Activated T-helper 2 cell treated with anti-CD3 and anti-CD28 coated beads, Interferon-gamma antibody, Interleukin-2, Interleukin-4, amounts not matched to agents 10 μg/mL and 5 μg/mL and 100 μg/mL, durations not matched to agents 14 hours and 24 hours and 36 hours (primary cell): Measurements from ENCODE around the gene PMP22. TPM values are rescaled to one million over a fixed set of nuclear protein-coding genes. Genes with fewer than 3 reads are reported as not detected.
"Not testable (repeated sequence)": the region's sequence is repeated elsewhere in the genome, so short reads cannot be mapped to it uniquely, and the experiment has no call there.

Source experiments
- DNase-seq: peaks from one replicate; pipeline ENCODE4 v3.0.0; 2021; ENCODE audit warnings: low spot score
- H3K27ac Mint-ChIP-seq: one replicate; pipeline ENCODE4 v1.8.0; 2021; ENCODE audit warnings: mixed read lengths
- H3K27me3 Mint-ChIP-seq: one replicate; pipeline ENCODE4 v1.8.0; 2021; ENCODE audit warnings: low read depth, mixed read lengths
- H3K36me3 Mint-ChIP-seq: one replicate; pipeline ENCODE4 v1.8.0; 2021; ENCODE audit warnings: low read depth, mixed read lengths
- H3K4me1 Mint-ChIP-seq: one replicate; pipeline ENCODE4 v1.8.0; 2021; ENCODE audit warnings: low read depth, mixed read lengths
- H3K4me3 Mint-ChIP-seq: one replicate; pipeline ENCODE4 v1.8.0; 2021; ENCODE audit warnings: low read depth, mild to moderate bottlenecking, moderate library complexity, mixed read lengths
- H3K9me3 Mint-ChIP-seq: one replicate; pipeline ENCODE4 v1.8.0; 2021; ENCODE audit warnings: mixed read lengths
- intact Hi-C: fragments of 100-400 bp; cut with micrococcal nuclease; formaldehyde crosslinking; loops from one replicate; pipeline ENCODE4 v1.15.1; 2023
- total RNA-seq: library from RNA; stranded (reverse); gene quantifications from 2 replicates; pipeline ENCODE4 v1.2.3, GENCODE V29; 2022

PMP22 gene
- total RNA-seq, 1 donor from 2014 or later = 1.6 TPM

DNA sequence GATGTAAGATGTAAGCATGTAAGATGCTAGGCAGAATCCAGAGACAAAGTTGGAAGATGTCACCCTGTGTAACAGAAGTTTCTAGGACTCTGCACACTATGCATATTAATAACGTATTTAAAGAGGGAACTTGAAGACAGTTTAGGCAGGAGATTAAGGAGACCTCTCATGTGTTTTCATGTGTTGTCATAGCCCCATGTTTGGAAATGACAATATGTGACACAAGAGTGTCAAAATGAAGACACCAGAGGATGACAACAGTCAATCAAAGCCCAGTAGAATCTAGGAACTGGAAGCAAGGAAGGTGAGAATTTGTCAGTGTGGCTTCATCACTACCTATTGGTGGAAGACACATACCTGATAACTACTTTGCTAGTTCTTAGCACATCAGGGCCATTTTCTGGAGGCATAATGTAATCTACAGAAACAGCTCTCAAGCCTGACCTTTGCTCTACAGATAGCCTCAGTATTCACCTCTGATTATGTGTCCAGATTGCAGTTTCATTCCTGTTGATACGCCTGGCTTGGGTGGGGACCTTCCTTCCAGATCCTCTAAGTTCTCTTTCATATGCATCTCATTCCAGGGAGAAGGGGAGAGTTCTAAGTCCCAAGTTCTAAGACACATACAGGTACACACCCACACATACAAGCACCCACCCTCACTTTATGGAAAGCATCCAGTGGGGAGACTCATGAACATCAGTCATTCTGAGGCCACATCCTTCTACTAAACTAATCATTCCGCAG, 26.3 kb downstream of the PMP22 start:
- Mint-ChIP-seq H3K4me1 (peaks cover 10% of the 10 kb centered on the region), H3K27me3 (peaks cover 11% of the 10 kb centered on the region), H3K27ac (no peak overlapping the region), H3K4me3 (no peak overlapping the region), H3K36me3 (no peaks in the 10 kb centered on the region), H3K9me3 (no peaks in the 10 kb centered on the region)
- intact Hi-C loops = no loop called here
- no peak for DNase-seq

GRCh38 chr17:15238057-15238456, 27.1 kb downstream of the PMP22 start:
- no peak overlapping the region for H3K4me3 Mint-ChIP-seq
- H3K27ac Mint-ChIP-seq = no peak overlapping the region
- no peaks in the 10 kb centered on the region for H3K9me3 Mint-ChIP-seq
- H3K36me3 Mint-ChIP-seq = no peaks in the 10 kb centered on the region
- peaks cover 11% of the 10 kb centered on the region for H3K27me3 Mint-ChIP-seq
- intact Hi-C loops = no loop called here
- no peak for DNase-seq
- H3K4me1 Mint-ChIP-seq = peaks cover 10% of the 10 kb centered on the region

DNA sequence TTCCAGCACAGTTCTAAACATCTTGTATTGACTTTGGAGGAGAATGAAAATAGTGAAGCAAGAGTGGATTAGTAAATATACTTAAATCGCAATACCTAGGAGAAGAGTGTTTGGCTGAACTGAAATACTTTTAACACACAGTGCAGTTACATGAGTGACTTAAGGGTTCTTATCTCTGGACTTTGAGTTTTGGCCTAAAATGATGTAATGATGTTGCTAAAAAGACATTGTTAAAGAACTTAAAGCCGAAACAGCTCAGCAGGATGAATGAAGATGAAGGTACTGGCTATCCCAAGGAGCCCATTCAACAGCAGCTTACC, 28.1 kb downstream of the PMP22 start:
- intact Hi-C loops = no loop called here
- Mint-ChIP-seq H3K4me1 (peaks cover 10% of the 10 kb centered on the region), H3K9me3 (no peaks in the 10 kb centered on the region), H3K36me3 (no peaks in the 10 kb centered on the region), H3K27ac (no peak overlapping the region), H3K27me3 (peaks cover 11% of the 10 kb centered on the region), H3K4me3 (no peak overlapping the region)
- no peak for DNase-seq

GRCh38 chr17:15236281-15237105, 28.6 kb downstream of the PMP22 start:
- H3K36me3 Mint-ChIP-seq = no peaks in the 10 kb centered on the region
- intact Hi-C loops = no loop called here
- H3K4me3 Mint-ChIP-seq = no peak overlapping the region
- peaks cover 8% of the 10 kb centered on the region for H3K27me3 Mint-ChIP-seq
- DNase-seq = no peak
- H3K4me1 Mint-ChIP-seq = peaks cover 10% of the 10 kb centered on the region
- H3K9me3 Mint-ChIP-seq = no peaks in the 10 kb centered on the region
- H3K27ac Mint-ChIP-seq = no peak overlapping the region

- Mint-ChIP-seq H3K4me3 (no peak overlapping the region), H3K27me3 (peaks cover 4% of the 10 kb centered on the region), H3K36me3 (no peaks in the 10 kb centered on the region), H3K9me3 (no peaks in the 10 kb centered on the region), H3K4me1 (peaks cover 10% of the 10 kb centered on the region), H3K27ac (no peak overlapping the region)
- DNase-seq = no peak
- intact Hi-C loops = no loop called here
Measured at GRCh38 chr17:15233971-15234370, 31.2 kb downstream of the PMP22 start.

DNA sequence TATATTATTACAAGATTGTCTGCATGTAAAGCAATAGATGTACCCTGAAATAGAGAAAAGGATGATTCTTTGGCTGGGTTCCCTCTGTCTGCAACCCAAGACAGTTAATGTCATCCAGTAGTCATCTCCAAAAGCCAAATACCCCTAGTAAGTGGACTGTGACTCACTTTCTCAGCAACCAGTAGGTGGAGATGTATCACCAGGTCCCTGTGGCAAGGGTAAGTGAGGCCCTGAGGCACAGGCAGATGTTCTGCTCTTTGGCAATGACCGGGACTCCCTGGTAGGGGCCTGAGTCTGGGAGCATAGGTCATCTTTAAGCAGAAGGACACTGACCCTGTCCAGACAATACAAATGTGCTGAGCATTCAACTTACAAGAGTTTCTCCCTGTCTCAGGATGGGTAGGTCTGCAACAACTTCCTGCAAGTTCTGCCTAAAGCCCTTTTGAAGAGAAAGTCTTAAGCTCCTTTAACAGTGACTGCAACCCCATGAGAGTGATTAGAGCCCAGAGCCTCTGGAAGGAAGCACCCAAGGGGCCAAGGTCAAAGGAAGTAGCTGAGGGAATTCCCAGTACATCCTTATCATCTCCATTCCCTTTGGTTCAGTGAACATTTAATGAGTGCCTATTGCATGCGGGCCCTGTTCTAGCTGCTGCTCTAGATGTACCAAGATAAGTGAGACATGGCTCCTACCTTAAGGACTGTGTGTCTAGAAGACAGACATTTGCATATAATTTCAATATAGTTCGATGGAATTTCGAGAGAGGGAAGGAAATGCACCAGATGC, 31.9 kb downstream of the PMP22 start:
- Mint-ChIP-seq H3K4me1 (peaks cover 10% of the 10 kb centered on the region), H3K27me3 (peaks cover under 1% of the 10 kb centered on the region), H3K9me3 (no peaks in the 10 kb centered on the region), H3K36me3 (no peaks in the 10 kb centered on the region), H3K4me3 (no peak overlapping the region), H3K27ac (no peak overlapping the region)
- DNase-seq = no peak
- intact Hi-C loops = no loop called here

DNA sequence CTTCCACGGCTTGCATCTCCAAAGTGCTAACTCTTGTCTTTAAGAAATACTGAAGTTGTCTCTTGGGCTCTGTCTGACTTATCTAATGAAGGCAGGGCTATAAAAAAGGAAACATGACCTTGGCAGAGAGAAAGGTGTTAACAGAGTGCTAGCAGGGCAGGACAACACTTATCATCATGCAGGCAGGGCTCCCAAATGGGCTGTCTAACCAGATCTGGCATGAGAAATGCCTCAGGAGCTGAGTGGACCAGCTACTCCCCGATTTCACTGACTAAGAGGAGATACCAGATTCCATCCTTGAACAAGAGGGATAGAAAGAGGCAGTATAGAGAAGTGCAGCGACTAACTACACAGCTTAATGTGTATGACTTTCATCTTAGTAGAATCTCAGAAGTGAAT, 32.6 kb downstream of the PMP22 start:
- H3K27me3 Mint-ChIP-seq = no peaks in the 10 kb centered on the region

GRCh38 chr17:15231851-15232516, 33.1 kb downstream of the PMP22 start:
- intact Hi-C loops = no loop called here
- DNase-seq = no peak
- H3K27ac Mint-ChIP-seq = no peak overlapping the region
- peaks cover 10% of the 10 kb centered on the region for H3K4me1 Mint-ChIP-seq
- peaks cover 2% of the 10 kb centered on the region for H3K27me3 Mint-ChIP-seq
- no peak overlapping the region for H3K4me3 Mint-ChIP-seq
- H3K36me3 Mint-ChIP-seq = no peaks in the 10 kb centered on the region
- H3K9me3 Mint-ChIP-seq = no peaks in the 10 kb centered on the region

More for the DNA sequence above, 32.6 kb downstream of the PMP22 start:
- H3K4me3 Mint-ChIP-seq = no peak overlapping the region
- H3K27ac Mint-ChIP-seq = no peak overlapping the region
- no peaks in the 10 kb centered on the region for H3K36me3 Mint-ChIP-seq
- intact Hi-C loops = no loop called here
- H3K9me3 Mint-ChIP-seq = no peaks in the 10 kb centered on the region
- DNase-seq = no peak
- H3K4me1 Mint-ChIP-seq = peaks cover 10% of the 10 kb centered on the region

GRCh38 chr17:15230866-15231265, 34.3 kb downstream of the PMP22 start:
- no peak overlapping the region for H3K4me3 Mint-ChIP-seq
- no peaks in the 10 kb centered on the region for H3K9me3 Mint-ChIP-seq
- no peak overlapping the region for H3K27ac Mint-ChIP-seq
- intact Hi-C loops = no loop called here
- DNase-seq = no peak
- no peaks in the 10 kb centered on the region for H3K36me3 Mint-ChIP-seq
- no peaks in the 10 kb centered on the region for H3K4me1 Mint-ChIP-seq
- peaks cover 3% of the 10 kb centered on the region for H3K27me3 Mint-ChIP-seq

DNA sequence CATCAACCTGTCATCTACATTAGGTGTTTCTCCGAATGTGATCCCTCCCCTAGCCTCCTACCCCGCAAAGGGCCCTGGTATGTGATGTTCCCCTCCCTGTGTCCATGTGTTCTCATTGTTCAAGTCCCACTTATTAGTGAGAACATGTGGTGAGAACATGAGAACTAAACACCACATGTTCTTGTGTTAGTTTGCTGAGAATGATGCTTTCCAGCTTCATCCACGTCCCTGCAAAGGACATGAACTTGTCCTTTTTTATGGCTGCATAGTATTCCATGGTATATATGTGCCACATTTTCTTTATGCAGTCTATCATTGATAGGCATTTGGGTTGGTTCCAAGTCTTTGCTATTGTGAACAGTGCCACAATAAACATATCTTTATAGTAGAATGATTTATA, 43.3 kb downstream of the PMP22 start:
- H3K27me3 Mint-ChIP-seq, H3K4me1 Mint-ChIP-seq, H3K27ac Mint-ChIP-seq, DNase-seq, H3K4me3 Mint-ChIP-seq, H3K36me3 Mint-ChIP-seq, H3K9me3 Mint-ChIP-seq, intact Hi-C loops: not testable (repeated sequence)

DNA sequence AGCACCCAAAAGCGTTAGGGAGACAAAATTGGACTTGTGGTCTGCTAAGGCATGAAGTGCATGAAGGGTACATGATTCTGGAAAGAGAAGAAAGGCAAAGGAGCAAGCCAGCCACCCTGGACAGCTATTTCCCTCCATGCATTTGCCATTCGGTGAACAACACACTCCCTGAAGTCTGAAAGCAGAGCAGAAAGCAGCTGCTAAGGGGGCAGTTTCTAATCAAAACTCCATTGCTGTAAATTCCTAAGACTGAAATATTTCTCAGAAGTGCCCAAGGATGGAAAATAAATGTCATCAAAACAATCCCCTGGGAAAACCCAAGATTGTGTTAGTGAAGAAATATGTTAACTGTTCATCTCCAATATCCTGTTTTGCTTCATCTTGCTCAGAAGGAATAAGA, 44.3 kb downstream of the PMP22 start:
- Mint-ChIP-seq H3K9me3 (no peaks in the 10 kb centered on the region), H3K27me3 (no peaks in the 10 kb centered on the region), H3K36me3 (no peaks in the 10 kb centered on the region), H3K4me3 (no peak overlapping the region), H3K27ac (no peak overlapping the region), H3K4me1 (no peaks in the 10 kb centered on the region)
- intact Hi-C loops = no loop called here
- no peak for DNase-seq

DNA sequence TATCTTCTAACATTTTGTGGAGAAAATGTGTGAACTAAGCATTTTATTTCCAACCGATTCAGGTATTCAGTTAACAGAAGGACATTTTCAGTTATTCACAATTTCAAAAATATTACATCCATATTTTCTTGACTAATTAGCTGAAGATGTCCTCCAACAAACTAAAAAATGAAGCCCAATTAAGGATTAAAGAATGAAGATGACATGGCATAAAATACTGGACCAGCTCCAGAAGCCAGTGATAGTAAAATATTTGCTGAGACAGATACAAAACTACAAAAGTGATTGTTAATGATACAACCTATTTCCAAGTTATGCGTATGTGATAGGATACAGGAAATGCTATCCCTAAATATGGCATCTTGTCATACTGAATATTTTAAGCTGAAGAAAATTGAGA, 48.6 kb downstream of the PMP22 start:
- Mint-ChIP-seq H3K36me3 (no peaks in the 10 kb centered on the region), H3K9me3 (no peaks in the 10 kb centered on the region), H3K27me3 (peaks cover 2% of the 10 kb centered on the region), H3K4me3 (no peak overlapping the region), H3K4me1 (no peaks in the 10 kb centered on the region), H3K27ac (no peak overlapping the region)
- no peak for DNase-seq
- intact Hi-C loops = no loop called here
